RWPE1 (cell line): ENCODE measurements around the gene ST7.

Experiments used
- CTCF ChIA-PET: fragments of 350-600 bp; sonication (Branson Sonifier 250); formaldehyde crosslinking; extraction: SDS; loops from one replicate; lab custom pipeline; 2021; lab: Yijun Ruan, JAX
- POLR2A ChIA-PET: fragments of 400-600 bp; formaldehyde crosslinking; extraction: SDS; loops from one replicate; lab custom pipeline; 2020; ENCODE audit warnings: antibody characterized with exemption; ENCODE audit not compliant: low non-redundant PET; lab: Yijun Ruan, JAX
- DNase-seq: peaks from one replicate; pipeline ENCODE4 v3.0.0; 2012; ENCODE audit warnings: low spot score
- H3K27ac ChIP-seq: fragments of 450-650 bp; 2 replicates; pipeline ENCODE4 v1.5.1; 2017
- TF ChIP-seq, protein P1 (sequence below): fragments of 450-650 bp; conservative IDR thresholded peaks from 2 replicates; pipeline ENCODE4 v1.5.1; 2017; ENCODE audit warnings: low read depth, mild to moderate bottlenecking

The ST7 gene

DNA sequence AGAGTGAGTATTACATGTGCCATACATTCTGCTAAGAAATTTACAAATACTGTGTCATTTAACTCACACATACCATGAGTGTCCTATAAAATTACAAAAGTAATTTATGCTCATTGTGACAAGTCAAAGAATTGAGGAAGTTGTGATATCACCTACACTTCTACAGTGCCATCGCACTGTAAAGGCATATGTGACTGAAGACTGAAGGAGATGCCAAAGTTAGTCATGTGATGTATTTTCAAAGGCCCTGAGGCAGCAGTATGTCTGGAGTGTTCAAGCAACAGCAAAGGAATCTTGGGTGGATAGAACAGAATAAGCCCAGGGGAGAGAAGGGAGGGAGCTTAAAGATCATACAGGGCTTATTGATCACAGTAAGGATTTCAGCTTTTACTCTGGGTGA, 192.8 kb downstream of the ST7 start:
- ChIA-PET CTCF (interaction anchor here (0.8 kb wide), 1 partner anchor 11 kb away, joined by 3 read pairs; no protein-coding TSS in a partner anchor), POLR2A (no interaction called here)
- no peak overlapping the region for H3K27ac ChIP-seq
- TF ChIP-seq, protein P1, sequence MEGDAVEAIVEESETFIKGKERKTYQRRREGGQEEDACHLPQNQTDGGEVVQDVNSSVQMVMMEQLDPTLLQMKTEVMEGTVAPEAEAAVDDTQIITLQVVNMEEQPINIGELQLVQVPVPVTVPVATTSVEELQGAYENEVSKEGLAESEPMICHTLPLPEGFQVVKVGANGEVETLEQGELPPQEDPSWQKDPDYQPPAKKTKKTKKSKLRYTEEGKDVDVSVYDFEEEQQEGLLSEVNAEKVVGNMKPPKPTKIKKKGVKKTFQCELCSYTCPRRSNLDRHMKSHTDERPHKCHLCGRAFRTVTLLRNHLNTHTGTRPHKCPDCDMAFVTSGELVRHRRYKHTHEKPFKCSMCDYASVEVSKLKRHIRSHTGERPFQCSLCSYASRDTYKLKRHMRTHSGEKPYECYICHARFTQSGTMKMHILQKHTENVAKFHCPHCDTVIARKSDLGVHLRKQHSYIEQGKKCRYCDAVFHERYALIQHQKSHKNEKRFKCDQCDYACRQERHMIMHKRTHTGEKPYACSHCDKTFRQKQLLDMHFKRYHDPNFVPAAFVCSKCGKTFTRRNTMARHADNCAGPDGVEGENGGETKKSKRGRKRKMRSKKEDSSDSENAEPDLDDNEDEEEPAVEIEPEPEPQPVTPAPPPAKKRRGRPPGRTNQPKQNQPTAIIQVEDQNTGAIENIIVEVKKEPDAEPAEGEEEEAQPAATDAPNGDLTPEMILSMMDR: no peak
- no peak for DNase-seq

DNA sequence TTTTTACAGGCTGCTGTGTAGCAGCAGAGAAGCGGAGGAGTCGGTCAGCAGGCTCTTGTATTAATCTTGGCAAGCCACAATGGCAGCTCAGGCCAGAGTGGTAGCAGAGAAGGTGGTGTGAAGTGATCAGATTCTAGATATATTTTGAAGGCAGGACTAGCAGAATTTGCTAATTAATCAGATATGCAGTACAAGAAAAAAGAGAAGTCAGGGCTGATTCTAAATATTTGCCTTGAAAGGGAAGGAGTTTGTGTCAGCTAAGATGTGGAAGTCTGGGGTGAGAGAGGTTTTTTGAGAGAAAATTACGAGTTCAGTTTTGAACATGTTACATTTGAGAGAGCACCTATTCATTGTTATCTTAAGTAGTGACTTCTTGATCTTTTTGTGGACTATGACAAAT, 193.2 kb downstream of the ST7 start:
- TF ChIP-seq, protein P1: no peak
- POLR2A ChIA-PET: no interaction called here
- no peak overlapping the region for H3K27ac ChIP-seq
- DNase-seq: no peak
- CTCF ChIA-PET: no interaction called here

DNA sequence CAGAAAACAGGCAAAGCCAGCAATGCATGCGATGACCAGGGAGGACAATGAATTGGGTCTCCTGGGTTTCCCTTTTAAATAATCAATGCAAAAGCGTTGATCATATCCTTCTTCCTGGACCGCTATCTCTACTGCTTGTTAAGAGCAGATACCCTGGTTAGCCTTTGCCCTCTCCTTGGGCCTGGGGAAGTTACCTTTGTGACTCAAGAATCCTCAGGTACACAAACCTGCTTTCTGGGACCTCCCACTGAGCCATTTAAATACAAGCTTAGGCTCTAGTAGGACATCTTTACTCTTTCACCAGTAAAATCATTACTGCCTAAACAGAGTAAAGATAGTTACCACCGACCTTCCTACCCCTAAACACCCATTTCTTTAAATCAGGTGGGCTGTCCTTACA, 195.7 kb downstream of the ST7 start:
- no peak for DNase-seq
- no peak overlapping the region for H3K27ac ChIP-seq
- CTCF ChIA-PET: no interaction called here
- POLR2A ChIA-PET: no interaction called here
- TF ChIP-seq, protein P1: no peak

DNA sequence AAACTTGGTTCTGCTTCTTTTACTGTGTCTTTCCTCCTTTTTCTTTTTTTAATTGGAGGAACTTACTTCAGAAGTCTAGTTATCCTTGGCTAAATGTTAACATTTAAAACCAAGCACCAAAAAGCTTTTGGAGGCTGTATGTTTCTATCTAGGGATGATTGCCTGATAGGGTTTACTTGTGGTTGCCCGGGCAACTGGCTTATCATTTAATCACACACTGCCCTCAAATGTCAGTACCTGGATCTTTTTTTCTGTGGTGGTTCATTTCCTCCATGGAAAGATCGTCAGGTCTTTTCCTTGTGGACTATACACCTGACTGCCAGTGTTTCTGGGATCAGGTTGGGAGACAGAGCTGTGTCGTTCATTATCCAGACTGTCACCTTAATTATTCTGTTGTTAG, 196.4 kb downstream of the ST7 start:
- no peak for DNase-seq
- POLR2A ChIA-PET: no interaction called here
- no peak overlapping the region for H3K27ac ChIP-seq
- TF ChIP-seq, protein P1: no peak
- CTCF ChIA-PET: no interaction called here

DNA sequence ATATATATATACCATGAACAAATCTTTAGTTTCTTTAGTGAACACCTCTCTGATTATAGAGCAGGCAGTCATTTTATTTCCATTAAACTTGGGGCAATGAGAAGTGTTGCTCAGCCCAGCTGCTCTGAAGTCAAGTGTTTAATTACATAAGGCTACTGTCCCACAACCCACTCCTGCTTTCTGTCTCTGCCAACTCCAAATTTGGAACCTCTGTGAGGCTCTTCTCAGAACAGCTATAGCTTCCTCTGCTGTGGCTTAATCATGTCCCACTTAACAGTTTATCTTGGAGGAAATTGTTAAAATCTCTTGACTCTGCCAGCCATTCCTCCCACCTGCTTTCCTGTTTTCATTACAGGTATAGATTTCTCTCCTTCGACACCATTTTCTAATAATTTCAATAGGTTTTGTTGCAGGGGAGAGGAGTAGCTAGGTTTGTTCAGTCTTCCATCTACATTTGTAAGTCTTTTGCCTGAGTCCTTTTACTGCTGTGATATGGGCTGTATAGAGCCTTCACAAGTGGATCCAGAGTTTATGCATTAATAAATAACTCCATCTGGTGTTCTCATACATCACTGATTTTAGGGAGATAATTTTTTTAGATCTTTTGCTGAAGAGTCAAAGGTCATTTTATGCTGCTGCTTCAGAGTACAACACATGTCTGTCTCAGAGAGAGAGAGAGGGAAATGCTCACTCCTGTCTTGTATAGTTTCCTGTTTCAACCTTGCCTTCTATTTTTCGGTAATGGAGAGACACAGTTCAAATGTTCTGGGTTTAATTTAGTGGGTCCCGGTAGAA, 199.1 kb downstream of the ST7 start:
- POLR2A ChIA-PET: no interaction called here
- TF ChIP-seq, protein P1: no peak
- CTCF ChIA-PET: no interaction called here
- no peak for DNase-seq
- no peak overlapping the region for H3K27ac ChIP-seq

DNA sequence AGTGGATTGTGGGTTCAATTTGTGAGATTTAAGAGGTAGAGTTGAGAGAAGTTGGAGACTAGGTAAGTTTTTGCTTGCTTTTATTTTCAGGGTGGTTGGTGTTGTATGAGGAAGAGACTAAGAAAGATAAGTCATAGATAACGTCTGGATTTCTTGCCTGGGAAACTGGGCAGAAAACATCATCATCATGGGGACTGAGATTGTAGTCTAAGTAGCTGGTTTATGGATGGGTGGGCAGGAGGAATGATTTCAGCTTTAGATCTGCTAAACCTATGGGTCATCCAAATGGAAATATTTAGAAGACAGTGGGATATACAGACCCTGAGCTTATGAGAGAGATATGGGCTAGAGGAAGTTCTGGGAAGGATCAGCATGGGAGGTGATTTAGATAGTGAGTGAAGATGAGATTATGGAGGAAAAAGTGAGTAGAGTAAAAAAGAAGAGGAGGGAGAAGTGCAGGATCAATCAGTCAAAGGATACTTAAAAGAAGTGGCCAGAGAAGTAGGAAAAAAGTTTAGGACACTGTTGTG, 199.8 kb downstream of the ST7 start:
- ChIA-PET POLR2A (no interaction called here), CTCF (no interaction called here)
- H3K27ac ChIP-seq: no peak overlapping the region
- DNase-seq: no peak
- TF ChIP-seq, protein P1: no peak
